NCI-H226 (cell line): Measurements from ENCODE around the gene SLIT3.

Source experiments
- DNase-seq: peaks from one replicate; pipeline ENCODE4 v3.0.0-alpha.2; 2015

Gene SLIT3

DNA sequence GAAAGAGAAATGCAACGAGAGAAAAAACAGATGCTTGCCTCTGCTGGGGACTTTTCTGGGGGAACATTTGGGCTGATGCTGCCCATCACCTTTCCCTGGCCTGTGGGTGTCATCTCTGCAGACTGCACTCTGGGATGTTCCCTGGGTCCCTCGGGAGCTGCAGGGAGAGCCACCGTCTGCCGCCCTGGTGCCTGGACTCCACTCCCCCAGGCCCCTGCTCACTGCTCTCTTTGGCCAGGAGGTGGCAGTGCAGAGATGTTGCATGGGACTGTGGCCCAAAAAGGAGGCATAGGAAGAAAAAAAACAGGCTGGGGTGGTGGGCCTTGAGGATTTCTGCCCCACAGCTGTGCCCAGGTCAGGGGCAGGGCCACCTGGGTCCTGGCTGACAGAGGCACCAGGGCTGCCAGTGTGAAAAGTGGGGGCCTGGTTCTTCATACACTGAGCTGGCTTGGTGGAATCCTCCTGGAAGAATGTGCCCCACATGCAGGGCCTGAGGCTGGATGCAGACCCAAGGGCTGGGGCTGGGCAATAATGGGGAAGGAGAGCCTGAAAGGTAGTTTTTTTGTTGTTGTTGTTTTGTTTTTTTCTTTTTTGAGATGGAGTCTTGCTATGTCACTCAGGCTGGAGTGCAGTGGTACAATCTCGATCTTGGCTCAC is 353.6 kb downstream of the SLIT3 start:
- DNase-seq = no peak

GRCh38 chr5:168946363-168946762 is 354.6 kb downstream of the SLIT3 start:
- DNase-seq = no peak

- DNase-seq = no peak
Measured at GRCh38 chr5:168944004-168944403, 356.9 kb downstream of the SLIT3 start.

- no peak for DNase-seq
Measured at GRCh38 chr5:168943091-168943884, 357.7 kb downstream of the SLIT3 start.

GRCh38 chr5:168941901-168942300 is 359.0 kb downstream of the SLIT3 start:
- no peak for DNase-seq

- no peak for DNase-seq
Measured at GRCh38 chr5:168940712-168941111, 360.2 kb downstream of the SLIT3 start.

DNA sequence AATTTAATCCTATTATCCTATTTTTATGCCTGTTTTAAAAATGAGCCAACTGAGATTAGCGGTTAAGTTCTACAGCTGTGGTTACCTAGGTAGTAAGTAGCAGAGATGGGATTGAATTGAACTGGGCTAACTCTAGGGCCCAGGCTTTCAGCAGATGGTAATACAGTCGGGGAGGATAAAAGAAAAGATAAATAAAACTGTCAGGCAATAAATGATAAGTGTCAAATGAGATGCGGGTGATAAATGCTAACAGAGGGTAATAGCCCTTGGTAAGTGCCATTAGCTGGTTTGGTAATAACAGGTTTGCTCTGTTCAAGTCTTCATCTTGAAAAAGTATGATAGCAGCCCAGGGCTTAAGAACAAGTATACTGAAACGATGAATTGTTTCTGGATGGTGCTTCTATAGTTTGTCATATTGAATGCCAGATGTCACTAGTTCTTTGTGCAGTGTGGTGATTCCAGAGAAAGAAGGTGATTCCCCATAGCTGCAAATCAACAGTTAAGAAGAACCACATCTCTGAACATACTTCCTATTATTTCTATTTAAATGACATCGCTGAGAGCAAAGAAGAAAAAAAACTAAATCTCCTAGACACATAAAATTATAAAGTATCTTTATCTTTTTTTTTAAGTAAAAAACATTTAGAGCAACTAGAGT is 360.9 kb downstream of the SLIT3 start:
- DNase-seq = no peak

DNA sequence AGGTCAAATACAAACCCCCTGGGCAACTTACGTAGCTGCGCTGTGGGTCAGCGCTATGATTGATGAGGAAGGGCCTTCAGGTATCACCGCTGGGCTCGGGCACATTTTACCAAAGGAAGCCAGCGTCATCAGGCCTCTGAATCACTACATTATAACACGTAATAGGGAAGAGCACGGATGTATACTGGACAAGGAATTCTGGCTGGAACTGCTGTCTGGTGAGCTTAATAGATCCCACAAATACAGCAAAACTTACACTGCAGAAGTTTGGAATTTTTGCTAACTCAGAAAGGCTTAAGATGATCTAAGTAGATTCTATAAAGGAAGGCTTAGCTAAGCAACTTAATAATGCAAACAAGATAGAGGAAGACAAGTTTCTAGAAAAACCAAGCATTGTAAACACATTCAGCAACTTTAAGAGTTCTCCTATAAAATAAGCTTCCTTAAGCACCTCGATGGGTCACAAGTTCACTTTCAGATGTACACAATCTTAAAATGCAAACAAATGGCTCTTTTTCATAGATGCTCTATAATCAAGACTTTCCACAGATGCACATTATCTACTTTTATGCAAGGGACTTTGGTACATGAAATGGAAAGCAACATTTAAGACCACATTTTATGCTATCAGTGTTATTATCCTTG is 361.7 kb downstream of the SLIT3 start:
- no peak for DNase-seq

DNA sequence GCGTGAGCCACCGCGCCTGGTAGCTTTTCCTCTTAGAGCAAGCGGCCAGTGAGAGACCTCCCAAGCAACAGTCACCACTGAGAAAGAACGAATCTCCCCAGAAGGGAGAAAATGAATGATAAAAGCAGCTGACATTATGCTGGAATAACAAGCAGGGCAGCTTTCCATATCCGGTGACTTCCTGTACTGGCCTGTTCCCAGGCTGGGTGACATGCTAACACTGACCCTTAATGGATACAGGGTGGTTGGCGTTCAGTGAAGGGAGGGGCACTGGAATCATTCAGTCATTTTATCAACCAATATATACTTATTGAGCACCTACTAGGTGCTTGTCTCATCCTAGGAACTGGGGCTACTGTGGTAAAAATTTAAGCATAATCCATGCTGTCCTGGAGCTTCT is 364.4 kb downstream of the SLIT3 start:
- DNase-seq = no peak

DNA sequence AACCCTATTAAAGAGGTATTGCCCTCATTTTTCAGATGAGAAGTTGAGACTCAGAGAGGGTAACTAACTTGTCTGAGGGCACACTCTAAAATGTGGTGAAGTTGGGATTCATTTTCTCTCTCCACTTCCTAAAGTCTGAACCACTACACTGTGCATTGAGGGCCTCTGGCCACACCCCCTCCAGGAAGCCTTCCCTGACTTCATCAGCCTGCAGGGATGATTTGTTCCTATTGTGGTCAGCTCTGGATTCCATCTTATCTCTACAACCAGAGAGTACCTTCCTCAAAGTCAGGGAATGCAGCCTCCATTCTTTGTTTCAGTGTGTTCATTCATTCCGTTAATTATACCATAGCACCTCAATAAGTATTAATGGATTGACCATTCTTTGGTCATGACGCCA is 365.8 kb downstream of the SLIT3 start:
- DNase-seq = peak; percentile 51

DNA sequence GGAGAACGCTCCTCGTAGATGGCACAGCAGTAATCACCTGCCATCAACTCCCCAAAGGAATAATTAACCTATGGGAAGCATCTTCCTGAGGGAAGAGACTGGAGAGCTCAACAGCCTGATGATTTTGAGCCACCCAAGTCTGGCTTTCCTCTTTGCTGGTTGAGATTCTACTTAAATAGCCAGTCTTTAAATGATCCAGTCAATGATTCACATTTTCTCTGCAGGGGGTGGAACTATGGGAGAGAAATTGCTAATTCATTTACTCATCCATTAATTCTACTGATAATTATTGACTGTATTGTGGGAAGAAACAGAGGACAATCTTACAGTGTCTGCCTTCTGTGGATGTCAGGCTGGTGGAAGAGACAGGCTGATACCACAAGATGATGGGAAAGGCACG is 366.8 kb downstream of the SLIT3 start:
- no peak for DNase-seq

DNA sequence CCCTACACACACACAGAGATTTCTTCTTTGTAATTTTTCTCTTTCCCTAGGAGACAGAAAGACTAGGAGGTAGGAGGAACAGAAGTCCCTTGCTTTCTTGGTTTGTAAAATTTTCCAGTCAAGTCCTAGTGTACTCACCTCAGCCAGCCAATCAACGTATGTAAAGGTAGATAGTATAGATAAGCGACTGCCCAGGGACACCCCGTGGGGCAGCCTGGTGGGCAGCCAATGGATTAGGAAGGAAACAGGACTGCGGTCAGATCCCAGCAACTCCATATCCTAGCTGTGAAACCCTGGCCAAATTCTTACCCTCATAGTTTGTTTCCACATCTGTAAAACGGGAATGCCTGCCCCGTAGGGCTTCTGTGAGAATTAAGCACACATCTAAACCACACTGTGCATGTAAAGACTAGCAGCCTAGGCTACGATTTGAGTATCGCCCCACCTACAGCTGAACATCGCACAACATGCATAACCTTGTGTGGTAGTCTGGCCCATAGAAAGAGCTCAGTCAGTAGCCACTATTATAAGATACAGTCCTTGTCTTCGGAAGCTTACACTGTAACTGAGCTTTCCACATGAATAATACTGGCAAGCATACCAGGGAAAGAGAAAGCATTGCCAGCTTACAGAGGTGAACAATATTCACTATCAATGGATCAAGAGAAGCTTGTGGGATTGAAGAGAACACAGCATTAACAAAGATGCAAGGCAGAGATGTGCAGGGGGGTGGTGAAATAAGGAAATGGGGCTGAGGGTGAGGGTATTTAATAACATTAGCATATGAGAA is 368.3 kb downstream of the SLIT3 start:
- no peak for DNase-seq

DNA sequence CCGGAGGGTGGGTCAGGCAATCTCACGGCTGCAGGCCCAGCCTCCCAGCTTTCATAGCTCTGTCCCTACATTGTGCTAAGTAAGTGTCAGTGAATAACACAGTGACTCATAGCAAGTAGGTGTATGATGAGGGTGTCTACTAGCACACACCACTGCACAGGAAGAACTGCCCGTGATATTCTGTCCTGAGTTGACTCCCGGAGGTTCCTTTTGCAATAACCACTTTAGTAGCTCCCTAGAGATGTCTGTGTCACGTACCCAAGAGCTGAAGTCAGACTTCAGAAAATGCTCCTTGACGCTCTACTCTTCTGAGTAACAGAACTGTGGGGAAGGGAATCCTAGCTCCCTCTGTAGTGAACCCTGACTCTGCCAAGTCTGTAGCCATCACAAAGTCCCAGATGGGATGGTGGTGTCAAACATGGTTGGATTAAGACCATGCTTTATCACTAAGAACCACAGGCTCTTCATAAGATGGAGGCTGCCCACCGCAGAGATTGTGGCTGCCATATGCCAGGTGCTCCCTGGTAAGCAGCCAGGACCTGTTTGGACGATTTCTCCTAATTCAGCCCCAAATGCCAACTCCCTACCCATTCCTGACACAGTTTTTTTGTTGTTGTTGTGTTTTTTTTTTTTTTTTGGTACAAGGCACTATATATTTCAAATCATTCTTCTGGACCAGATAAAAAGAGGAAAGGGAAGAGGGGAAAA is 369.1 kb downstream of the SLIT3 start:
- DNase-seq = no peak

DNA sequence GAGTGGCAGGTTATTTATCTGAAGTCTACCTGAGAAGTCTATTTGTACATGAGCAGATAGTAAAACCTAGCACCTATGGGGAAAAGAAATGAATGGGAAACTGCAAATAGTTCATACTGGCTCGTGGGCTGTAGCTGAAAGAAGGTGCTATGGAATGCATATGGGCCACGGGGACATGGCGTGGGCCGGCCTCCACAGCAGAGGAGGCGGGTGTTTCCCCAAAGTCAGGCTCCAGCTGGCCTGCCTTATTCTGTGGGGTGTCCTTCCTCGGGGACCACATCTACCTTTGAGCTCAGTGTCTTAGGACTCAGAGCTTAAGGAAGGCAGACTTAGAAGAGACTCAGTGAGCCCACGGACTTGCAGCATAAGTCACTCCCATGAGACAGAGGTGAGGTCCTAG is 371.3 kb downstream of the SLIT3 start:
- no peak for DNase-seq

- no peak for DNase-seq
Measured at GRCh38 chr5:168925160-168925559, 375.8 kb downstream of the SLIT3 start.

DNA sequence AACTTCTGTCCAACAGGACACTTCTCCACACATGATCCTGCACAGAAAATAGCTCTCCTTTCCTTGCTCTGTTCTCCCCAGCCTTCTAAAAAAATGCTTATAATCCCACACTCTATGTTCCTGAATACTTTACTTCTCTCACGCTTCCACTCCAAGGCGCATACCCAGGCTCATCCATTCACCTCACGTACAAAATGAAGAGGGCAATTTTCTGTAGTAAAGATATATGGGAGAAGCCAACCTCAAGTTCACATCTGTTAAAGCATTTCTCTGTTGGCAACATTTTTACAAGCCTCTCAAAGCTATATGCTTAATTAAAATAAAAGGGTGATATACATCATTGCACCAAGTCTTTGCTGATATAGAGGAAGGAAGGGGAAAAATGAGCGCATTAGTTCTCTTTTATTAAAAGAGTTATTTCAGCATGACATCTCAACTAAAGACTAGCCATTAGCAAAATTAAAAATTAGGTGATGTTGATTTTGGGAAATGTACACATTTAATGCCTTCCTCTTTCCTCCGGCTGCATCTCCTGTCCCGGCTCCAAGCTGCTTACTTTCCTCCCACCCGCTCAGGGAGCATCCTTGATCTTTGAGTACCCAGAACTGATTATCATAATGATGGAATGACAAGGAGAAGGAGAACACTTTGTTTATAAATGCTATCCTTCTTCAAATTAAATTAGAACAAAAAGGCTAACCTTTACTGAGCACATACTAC is 379.6 kb downstream of the SLIT3 start:
- DNase-seq = no peak

DNA sequence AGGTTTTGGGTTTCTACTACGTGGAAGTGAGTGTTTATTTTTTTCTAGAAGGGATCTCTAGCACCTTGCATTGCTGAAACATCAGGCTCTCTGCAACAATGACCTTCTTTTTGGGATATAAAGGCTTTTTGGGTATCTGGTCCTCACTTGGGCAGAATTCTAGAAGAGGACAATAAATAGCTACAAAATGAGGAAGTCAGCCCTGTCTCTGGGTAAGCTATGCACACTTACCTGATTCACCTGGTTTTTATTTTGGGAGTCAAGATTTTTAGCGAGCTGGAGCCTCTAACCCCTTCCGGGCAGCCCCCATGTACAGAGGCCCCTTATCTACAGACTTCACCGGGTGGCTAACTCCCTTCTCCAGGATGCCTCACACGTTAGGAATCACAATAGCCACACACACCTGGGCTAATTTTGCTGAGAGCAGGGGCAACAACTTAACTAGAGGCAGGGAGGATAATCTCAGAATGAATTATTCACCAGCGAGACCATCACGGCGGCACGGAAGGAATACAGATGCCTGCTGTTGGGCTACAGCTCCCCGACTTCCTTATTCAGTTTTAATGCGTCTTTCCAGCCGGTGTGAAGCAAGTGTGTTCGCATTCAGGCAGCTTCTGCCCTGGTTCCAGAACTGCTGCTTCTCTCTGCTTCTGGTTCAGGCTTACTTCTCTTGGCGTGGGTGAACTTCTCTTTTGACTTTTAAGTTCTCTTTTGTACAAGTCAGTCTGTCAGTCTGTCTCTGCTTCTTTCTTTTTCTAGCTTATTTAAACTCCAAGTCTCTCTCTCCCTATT is 380.7 kb downstream of the SLIT3 start:
- DNase-seq = no peak

GRCh38 chr5:168917947-168918600 is 382.9 kb downstream of the SLIT3 start:
- no peak for DNase-seq

DNA sequence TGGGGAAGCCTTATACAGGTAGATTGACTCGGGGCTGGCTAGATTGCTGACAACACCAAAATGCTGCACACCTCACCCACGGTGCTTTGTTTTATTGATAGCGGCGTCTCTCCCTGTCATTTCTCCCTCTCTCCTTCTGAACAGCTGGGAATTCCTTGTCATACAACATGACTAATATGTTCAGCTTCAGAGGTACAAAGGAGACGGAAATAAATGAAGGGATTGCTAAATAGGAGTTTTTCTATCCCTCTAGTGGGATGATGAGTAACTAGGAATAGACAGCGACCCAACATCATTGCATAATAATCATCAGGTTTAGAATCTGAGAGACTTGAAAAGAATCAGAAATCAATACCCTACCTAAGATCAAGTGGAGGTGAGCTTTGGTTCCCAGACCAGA is 384.1 kb downstream of the SLIT3 start:
- DNase-seq = no peak

- no peak for DNase-seq
Measured at GRCh38 chr5:168916266-168916665, 384.7 kb downstream of the SLIT3 start.
